ENCODE results near the gene TVP23A.

Gene TVP23A

GRCh38 chr16:10729104-10730048 lies 89.2 kb downstream of the TVP23A start:
- DNase-seq = no peak
- H3K27ac ChIP-seq = no peak overlapping the region
- intact Hi-C loops (cut with DNase I; ENCODE audit: low total_unique reads) = loop anchor here (5.0 to 10.0 kb wide), 2 partner anchors 127 to 475 kb away; no protein-coding TSS in a partner anchor
- H3K4me1 ChIP-seq = no peaks in the 10 kb centered on the region
- no peaks in the 10 kb centered on the region for H3K9me3 ChIP-seq
- no peak for TF ChIP-seq CTCF (IDR thresholded peaks at IDR 0.05)
- no peak overlapping the region for H3K4me3 ChIP-seq
- H3K36me3 ChIP-seq = no peaks in the 10 kb centered on the region
- H3K27me3 ChIP-seq = peaks cover 0 to 9% of the 10 kb centered on the region in 2 donors

- DNase-seq = no peak
- no peaks in the 10 kb centered on the region for H3K36me3 ChIP-seq
- H3K9me3 ChIP-seq = no peaks in the 10 kb centered on the region
- intact Hi-C loops (cut with DNase I; ENCODE audit: low total_unique reads) = no loop called here
- H3K4me1 ChIP-seq = no peaks in the 10 kb centered on the region
- no peak overlapping the region for H3K27ac ChIP-seq
- H3K27me3 ChIP-seq = peaks cover 0 to 9% of the 10 kb centered on the region in 2 donors
- no peak for TF ChIP-seq CTCF (IDR thresholded peaks at IDR 0.05)
- no peak overlapping the region for H3K4me3 ChIP-seq
These were observed 90.3 kb downstream of the TVP23A start for GRCh38 chr16:10728003-10728887.
